Measurements from ENCODE around the gene SNX15. TPM values are rescaled to one million over a fixed set of nuclear protein-coding genes. Genes with fewer than 3 reads are reported as not detected.
A peak's percentile ranks its signal among the peaks of the same experiment; 100 is the strongest.
"Not testable (repeated sequence)": the region's sequence is repeated elsewhere in the genome, so short reads cannot be mapped to it uniquely, and the experiment has no call there.

SNX15 gene
- polyA plus RNA-seq, 4 donors, result 23.2 to 46.6 (median 31.0) TPM

GRCh38 chr11:65021509-65021908 lies 5.7 kb upstream of the SNX15 start:
- peaks cover 0 to 50% (median 2%) of the 10 kb centered on the region in 3 donors for H3K36me3 ChIP-seq (ENCODE audit: control insufficient read depth in 3 of 3, insufficient read depth in 2 of 3, low read depth in 1 of 3, low read length in 3 of 3)
- DNase-seq (no peak), FAIRE-seq (no peak)
- no peak overlapping the region for H3K27ac ChIP-seq (ENCODE audit: low read depth in 1 of 3, low read length in 2 of 3)
- H3K9me3 ChIP-seq (ENCODE audit: control insufficient read depth in 2 of 2, insufficient read depth in 1 of 2, low read depth in 1 of 2, low read length in 1 of 2), result no peaks in the 10 kb centered on the region
- H3K4me3 ChIP-seq (ENCODE audit: low read depth in 1 of 3, low read length in 3 of 3), result no peak overlapping the region
- H3K27me3 ChIP-seq (ENCODE audit: control insufficient read depth in 3 of 3, insufficient read depth in 3 of 3, low read length in 3 of 3), result no peaks in the 10 kb centered on the region
- WGBS, 3 donors, result 92 to 98% (median 94%) methylated on average over 8 to 11 of the region's 11 CpGs
- H3K4me1 ChIP-seq (ENCODE audit: control insufficient read depth in 3 of 3, insufficient read depth in 2 of 3, low read depth in 1 of 3, low read length in 2 of 3), result peaks cover 0 to 18% (median 0%) of the 10 kb centered on the region in 3 donors

- H3K4me1 ChIP-seq (ENCODE audit: control insufficient read depth in 3 of 3, insufficient read depth in 2 of 3, low read depth in 1 of 3, low read length in 2 of 3), result peaks cover 0 to 24% (median 2%) of the 10 kb centered on the region in 3 donors
- not testable (repeated sequence) for FAIRE-seq; H3K27me3 ChIP-seq (ENCODE audit: control insufficient read depth in 3 of 3, insufficient read depth in 3 of 3, low read length in 3 of 3); H3K9me3 ChIP-seq (ENCODE audit: control insufficient read depth in 2 of 2, insufficient read depth in 1 of 2, low read depth in 1 of 2, low read length in 1 of 2); H3K4me3 ChIP-seq (ENCODE audit: low read depth in 1 of 3, low read length in 3 of 3); DNase-seq
- H3K27ac ChIP-seq (ENCODE audit: low read depth in 1 of 3, low read length in 2 of 3), result peak overlapping the region in 1 of 3 donors; percentile 36
- peaks cover 0 to 35% (median 0%) of the 10 kb centered on the region in 3 donors for H3K36me3 ChIP-seq (ENCODE audit: control insufficient read depth in 3 of 3, insufficient read depth in 2 of 3, low read depth in 1 of 3, low read length in 3 of 3)
- WGBS, 3 donors, result 63 to 76% (median 66%) methylated on average over 8 of the region's 8 CpGs
These were observed 3.7 kb upstream of the SNX15 start for GRCh38 chr11:65023502-65023901.

DNA sequence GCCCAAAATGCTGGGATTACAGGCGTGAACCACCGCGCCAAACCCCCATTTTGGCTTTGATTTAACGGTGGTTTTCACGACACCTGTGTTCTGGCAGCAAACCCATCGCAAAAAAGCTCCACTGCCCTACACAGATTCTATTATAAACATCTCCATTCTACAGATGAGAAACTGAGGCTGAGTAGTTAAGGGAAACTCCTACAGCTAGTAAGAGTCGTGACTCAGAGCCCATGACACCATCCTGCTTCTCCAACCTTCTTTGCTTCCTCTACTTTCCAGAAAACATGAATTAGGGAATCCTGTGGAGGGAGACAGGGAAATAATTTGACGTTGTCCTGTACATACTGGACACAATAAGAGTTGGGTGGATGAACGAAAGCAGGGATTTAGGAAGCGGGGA lies 429 bp upstream of the SNX15 start:
- Histone ChIP-seq H3K9me3 (ENCODE audit: control insufficient read depth in 2 of 2, insufficient read depth in 1 of 2, low read depth in 1 of 2, low read length in 1 of 2) (no peaks in the 10 kb centered on the region), H3K27ac (ENCODE audit: low read depth in 1 of 3, low read length in 2 of 3) (peak overlapping the region in 2 of 3 donors; percentile 94 to 99), H3K27me3 (ENCODE audit: control insufficient read depth in 3 of 3, insufficient read depth in 3 of 3, low read length in 3 of 3) (no peaks in the 10 kb centered on the region), H3K4me1 (ENCODE audit: control insufficient read depth in 3 of 3, insufficient read depth in 2 of 3, low read depth in 1 of 3, low read length in 2 of 3) (peaks cover 0 to 24% (median 2%) of the 10 kb centered on the region in 3 donors), H3K4me3 (ENCODE audit: low read depth in 1 of 3, low read length in 3 of 3) (peak overlapping the region in 1 of 3 donors; percentile 64), H3K36me3 (ENCODE audit: control insufficient read depth in 3 of 3, insufficient read depth in 2 of 3, low read depth in 1 of 3, low read length in 3 of 3) (peaks cover 0 to 20% (median 0%) of the 10 kb centered on the region in 3 donors)
- FAIRE-seq (no peak), DNase-seq (no peak)
- 50 to 60% (median 60%) methylated on average over 10 of the region's 10 CpGs for WGBS, 3 donors

DNA sequence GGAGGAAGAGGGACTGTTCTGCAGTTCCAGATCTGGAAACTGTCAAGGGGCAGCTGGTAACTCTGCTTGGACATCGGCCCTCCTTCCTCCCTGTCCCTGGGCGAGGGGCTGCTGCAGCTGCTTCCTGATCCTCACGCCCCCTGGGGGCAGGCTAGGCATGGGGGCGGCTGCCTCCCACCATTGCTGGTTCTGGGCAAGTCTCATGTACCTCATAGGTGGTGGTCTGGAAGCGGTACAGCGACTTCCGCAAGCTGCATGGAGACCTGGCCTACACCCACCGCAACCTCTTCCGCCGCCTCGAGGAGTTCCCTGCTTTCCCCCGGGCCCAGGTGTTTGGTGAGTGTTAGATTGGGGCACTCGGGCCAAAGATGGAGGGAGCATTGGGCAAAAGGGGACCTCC lies 5.0 kb downstream of the SNX15 start:
- Histone ChIP-seq H3K9me3 (ENCODE audit: control insufficient read depth in 2 of 2, insufficient read depth in 1 of 2, low read depth in 1 of 2, low read length in 1 of 2) (no peaks in the 10 kb centered on the region), H3K27me3 (ENCODE audit: control insufficient read depth in 3 of 3, insufficient read depth in 3 of 3, low read length in 3 of 3) (no peaks in the 10 kb centered on the region), H3K4me1 (ENCODE audit: control insufficient read depth in 3 of 3, insufficient read depth in 2 of 3, low read depth in 1 of 3, low read length in 2 of 3) (peaks cover 0 to 2% (median 0%) of the 10 kb centered on the region in 3 donors), H3K27ac (ENCODE audit: low read depth in 1 of 3, low read length in 2 of 3) (no peak overlapping the region), H3K4me3 (ENCODE audit: low read depth in 1 of 3, low read length in 3 of 3) (no peak overlapping the region), H3K36me3 (ENCODE audit: control insufficient read depth in 3 of 3, insufficient read depth in 2 of 3, low read depth in 1 of 3, low read length in 3 of 3) (peaks cover 2 to 64% (median 3%) of the 10 kb centered on the region in 3 donors)
- DNase-seq, result no peak
- WGBS, 3 donors, result 84 to 92% (median 87%) methylated on average over 12 to 13 of the region's 13 CpGs
- no peak for FAIRE-seq

DNA sequence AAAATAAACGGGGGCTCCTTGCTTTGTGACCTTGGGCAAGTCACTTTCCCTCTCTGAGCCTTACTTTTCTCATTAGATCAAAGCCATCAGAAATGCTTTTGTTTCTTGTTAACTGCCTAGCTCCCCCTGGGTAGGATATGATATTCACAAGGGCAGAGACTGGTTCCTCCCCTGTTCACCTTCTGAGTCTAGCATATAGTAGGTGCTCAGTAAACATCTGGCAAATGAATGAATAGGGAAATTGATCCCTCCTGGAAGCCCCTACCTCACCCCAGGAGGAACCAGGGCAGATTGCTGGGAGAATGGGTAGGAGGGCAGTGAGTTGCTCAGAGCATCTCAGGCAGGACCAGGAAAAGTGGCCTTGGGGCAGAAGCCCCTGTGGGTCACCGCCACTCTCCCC lies 7.2 kb downstream of the SNX15 start:
- Histone ChIP-seq H3K4me3 (ENCODE audit: low read depth in 1 of 3, low read length in 3 of 3) (no peak overlapping the region), H3K4me1 (ENCODE audit: control insufficient read depth in 3 of 3, insufficient read depth in 2 of 3, low read depth in 1 of 3, low read length in 2 of 3) (no peaks in the 10 kb centered on the region), H3K9me3 (ENCODE audit: control insufficient read depth in 2 of 2, insufficient read depth in 1 of 2, low read depth in 1 of 2, low read length in 1 of 2) (no peaks in the 10 kb centered on the region), H3K36me3 (ENCODE audit: control insufficient read depth in 3 of 3, insufficient read depth in 2 of 3, low read depth in 1 of 3, low read length in 3 of 3) (peaks cover 3 to 80% (median 8%) of the 10 kb centered on the region in 3 donors), H3K27ac (ENCODE audit: low read depth in 1 of 3, low read length in 2 of 3) (no peak overlapping the region), H3K27me3 (ENCODE audit: control insufficient read depth in 3 of 3, insufficient read depth in 3 of 3, low read length in 3 of 3) (no peaks in the 10 kb centered on the region)
- FAIRE-seq, result no peak
- WGBS, 3 donors, result 94 to 100% (median 97%) methylated on average over 2 of the region's 2 CpGs
- no peak for DNase-seq

DNA sequence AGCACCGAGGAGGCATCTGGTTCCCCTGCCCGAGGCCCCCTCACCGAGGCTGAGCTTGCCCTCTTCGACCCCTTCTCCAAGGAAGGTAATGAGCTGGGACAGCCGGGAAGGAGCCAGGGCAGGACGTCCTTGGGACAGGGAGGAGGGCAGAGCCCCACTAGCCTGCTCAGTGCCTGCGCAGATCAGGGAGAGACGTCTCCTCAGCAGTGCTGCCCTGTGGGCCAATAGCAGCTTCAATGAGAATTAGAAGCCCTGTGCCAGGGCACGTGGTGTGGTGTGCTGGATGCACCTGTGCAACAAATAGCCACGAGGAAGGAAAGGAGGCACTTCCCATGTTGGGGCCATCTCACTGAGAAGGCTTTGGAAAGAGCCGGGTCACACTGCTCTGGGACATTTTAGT lies 8.3 kb downstream of the SNX15 start:
- FAIRE-seq, result no peak
- H3K4me3 ChIP-seq (ENCODE audit: low read depth in 1 of 3, low read length in 3 of 3), result no peak overlapping the region
- no peak overlapping the region for H3K27ac ChIP-seq (ENCODE audit: low read depth in 1 of 3, low read length in 2 of 3)
- H3K36me3 ChIP-seq (ENCODE audit: control insufficient read depth in 3 of 3, insufficient read depth in 2 of 3, low read depth in 1 of 3, low read length in 3 of 3), result peaks cover 3 to 86% (median 8%) of the 10 kb centered on the region in 3 donors
- 81 to 89% (median 86%) methylated on average over 11 of the region's 11 CpGs for WGBS, 3 donors
- no peaks in the 10 kb centered on the region for H3K9me3 ChIP-seq (ENCODE audit: control insufficient read depth in 2 of 2, insufficient read depth in 1 of 2, low read depth in 1 of 2, low read length in 1 of 2)
- H3K4me1 ChIP-seq (ENCODE audit: control insufficient read depth in 3 of 3, insufficient read depth in 2 of 3, low read depth in 1 of 3, low read length in 2 of 3), result no peaks in the 10 kb centered on the region
- no peaks in the 10 kb centered on the region for H3K27me3 ChIP-seq (ENCODE audit: control insufficient read depth in 3 of 3, insufficient read depth in 3 of 3, low read length in 3 of 3)
- DNase-seq, result no peak

DNA sequence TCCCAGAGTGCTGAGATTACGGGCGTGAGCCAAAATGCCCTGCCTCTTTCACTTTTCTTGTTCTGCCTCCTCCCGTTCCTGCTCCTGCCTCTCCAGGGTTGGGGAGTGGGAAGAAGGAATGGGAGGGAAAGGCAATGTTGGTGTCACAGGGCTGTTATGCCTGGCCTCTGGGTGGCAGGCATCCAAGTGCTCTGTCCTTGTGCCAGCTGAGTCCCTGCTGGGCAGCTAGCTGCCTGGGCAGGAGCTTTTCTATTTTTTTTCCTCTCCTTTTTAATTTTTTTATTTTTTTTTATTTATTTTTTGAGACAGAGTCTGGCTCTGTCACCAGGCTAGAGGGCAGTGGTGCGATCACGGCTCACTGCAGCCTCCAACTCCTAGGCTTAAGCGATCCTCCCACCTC lies 9.7 kb downstream of the SNX15 start:
- no peak for FAIRE-seq

GRCh38 chr11:65040520-65040846 lies 13.2 kb downstream of the SNX15 start:
- Histone ChIP-seq H3K4me1 (ENCODE audit: control insufficient read depth in 3 of 3, insufficient read depth in 2 of 3, low read depth in 1 of 3, low read length in 2 of 3) (peaks cover 0 to 7% (median 0%) of the 10 kb centered on the region in 3 donors), H3K36me3 (ENCODE audit: control insufficient read depth in 3 of 3, insufficient read depth in 2 of 3, low read depth in 1 of 3, low read length in 3 of 3) (peaks cover 3 to 75% (median 5%) of the 10 kb centered on the region in 3 donors), H3K9me3 (ENCODE audit: control insufficient read depth in 2 of 2, insufficient read depth in 1 of 2, low read depth in 1 of 2, low read length in 1 of 2) (no peaks in the 10 kb centered on the region), H3K27me3 (ENCODE audit: control insufficient read depth in 3 of 3, insufficient read depth in 3 of 3, low read length in 3 of 3) (no peaks in the 10 kb centered on the region), H3K4me3 (ENCODE audit: low read depth in 1 of 3, low read length in 3 of 3) (peak overlapping the region; percentile 46 to 91 (median 66)), H3K27ac (ENCODE audit: low read depth in 1 of 3, low read length in 2 of 3) (peak overlapping the region; percentile 85 to 98 (median 98))
- DNase-seq (no peak), FAIRE-seq (no peak)
- 1 to 18% (median 10%) methylated on average over 7 of the region's 7 CpGs for WGBS, 3 donors

More for the DNA sequence above, 9.7 kb downstream of the SNX15 start:
- 69 to 85% (median 74%) methylated on average over 6 of the region's 6 CpGs for WGBS, 3 donors
- no peak overlapping the region for H3K4me3 ChIP-seq (ENCODE audit: low read depth in 1 of 3, low read length in 3 of 3)
- DNase-seq, result no peak
- no peaks in the 10 kb centered on the region for H3K9me3 ChIP-seq (ENCODE audit: control insufficient read depth in 2 of 2, insufficient read depth in 1 of 2, low read depth in 1 of 2, low read length in 1 of 2)
- H3K27me3 ChIP-seq (ENCODE audit: control insufficient read depth in 3 of 3, insufficient read depth in 3 of 3, low read length in 3 of 3), result no peaks in the 10 kb centered on the region
- no peak overlapping the region for H3K27ac ChIP-seq (ENCODE audit: low read depth in 1 of 3, low read length in 2 of 3)
- H3K36me3 ChIP-seq (ENCODE audit: control insufficient read depth in 3 of 3, insufficient read depth in 2 of 3, low read depth in 1 of 3, low read length in 3 of 3), result peaks cover 3 to 75% (median 8%) of the 10 kb centered on the region in 3 donors
- H3K4me1 ChIP-seq (ENCODE audit: control insufficient read depth in 3 of 3, insufficient read depth in 2 of 3, low read depth in 1 of 3, low read length in 2 of 3), result no peaks in the 10 kb centered on the region
